ENCODE data around the gene ITPKB.
A peak's percentile ranks its signal among the peaks of the same experiment; 100 is the strongest.
"Not testable (repeated sequence)": the region's sequence is repeated elsewhere in the genome, so short reads cannot be mapped to it uniquely, and the experiment has no call there.

ITPKB gene

DNA sequence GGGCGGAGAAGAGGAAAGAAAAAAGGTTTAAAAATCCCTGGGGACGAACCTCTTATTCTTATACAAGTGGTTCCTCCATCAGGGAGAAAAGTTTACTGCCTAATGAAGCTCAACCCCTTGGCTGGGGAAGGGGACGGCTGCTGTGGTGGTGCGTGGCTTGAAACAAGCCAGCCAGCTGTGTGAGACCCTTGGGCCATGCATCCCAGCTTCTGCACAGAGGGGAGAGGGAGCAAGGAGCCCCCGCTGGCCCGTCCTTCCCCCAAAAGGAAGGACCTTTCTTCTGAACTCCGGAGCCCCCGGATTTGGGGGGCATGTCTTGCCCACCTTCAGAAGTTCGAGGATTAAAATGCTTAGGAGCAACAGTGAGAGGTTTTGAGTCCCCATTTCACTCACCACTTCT, 123.2 kb downstream of the ITPKB start:
- DNase-seq: no peak

DNA sequence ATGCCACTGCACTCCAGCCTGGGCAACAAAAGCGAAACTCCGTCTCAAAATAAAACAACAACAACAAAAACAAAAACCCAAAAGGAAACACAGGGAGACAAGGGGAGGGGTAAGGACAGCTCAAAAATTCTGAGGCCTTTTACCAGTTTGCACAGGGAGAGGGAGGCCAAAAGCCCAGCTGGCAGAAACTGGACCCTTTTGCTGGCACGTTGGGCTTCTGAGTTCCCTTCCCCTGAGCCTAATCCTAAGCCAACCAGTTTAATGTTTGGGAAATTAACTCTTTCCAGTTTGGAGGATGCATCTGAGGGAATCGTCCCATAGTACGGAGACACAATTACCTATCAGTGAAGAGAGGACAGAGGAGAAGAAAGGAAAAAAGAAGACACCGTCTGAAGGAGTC, 127.1 kb downstream of the ITPKB start:
- not testable (repeated sequence) for DNase-seq

DNA sequence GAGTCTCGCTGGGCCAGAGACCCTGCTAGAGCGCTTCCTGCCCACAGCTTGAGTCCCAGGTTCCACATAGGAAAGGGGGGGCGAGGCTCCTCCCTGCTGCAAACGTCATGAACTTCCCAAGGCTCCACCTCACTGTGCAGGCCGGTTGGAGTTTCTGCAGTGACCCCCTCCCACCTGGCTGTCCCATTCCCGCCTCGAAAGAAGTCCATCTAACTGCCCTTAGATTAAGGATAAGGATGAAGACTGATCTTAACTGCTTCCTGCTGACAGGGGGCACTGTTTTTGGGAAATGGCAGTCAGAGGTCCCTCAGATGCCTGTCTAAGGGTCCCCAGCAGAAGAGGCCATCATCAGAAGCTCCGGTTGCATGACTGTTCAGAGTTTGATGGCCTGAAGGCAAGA, 127.8 kb downstream of the ITPKB start:
- DNase-seq: no peak

DNA sequence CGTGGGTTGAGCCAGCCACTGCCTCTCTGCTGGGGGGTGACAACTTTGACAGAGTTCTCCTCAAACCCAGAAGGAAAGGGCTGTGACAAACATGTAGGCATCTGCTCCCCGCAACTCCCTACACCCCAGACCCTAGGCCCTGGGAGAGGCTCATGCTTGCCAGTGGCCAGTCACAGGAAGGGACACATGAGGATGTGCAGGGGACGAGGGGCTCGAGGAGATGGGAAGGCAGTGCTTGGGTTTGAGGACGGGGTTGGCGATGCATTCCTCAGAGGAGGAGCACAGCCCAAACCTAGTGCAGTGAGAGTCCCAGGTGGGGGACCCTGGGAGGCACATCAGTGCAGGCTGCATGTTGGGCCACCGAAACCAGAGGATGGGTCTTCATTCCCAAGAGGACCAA, 128.4 kb downstream of the ITPKB start:
- no peak for DNase-seq

DNA sequence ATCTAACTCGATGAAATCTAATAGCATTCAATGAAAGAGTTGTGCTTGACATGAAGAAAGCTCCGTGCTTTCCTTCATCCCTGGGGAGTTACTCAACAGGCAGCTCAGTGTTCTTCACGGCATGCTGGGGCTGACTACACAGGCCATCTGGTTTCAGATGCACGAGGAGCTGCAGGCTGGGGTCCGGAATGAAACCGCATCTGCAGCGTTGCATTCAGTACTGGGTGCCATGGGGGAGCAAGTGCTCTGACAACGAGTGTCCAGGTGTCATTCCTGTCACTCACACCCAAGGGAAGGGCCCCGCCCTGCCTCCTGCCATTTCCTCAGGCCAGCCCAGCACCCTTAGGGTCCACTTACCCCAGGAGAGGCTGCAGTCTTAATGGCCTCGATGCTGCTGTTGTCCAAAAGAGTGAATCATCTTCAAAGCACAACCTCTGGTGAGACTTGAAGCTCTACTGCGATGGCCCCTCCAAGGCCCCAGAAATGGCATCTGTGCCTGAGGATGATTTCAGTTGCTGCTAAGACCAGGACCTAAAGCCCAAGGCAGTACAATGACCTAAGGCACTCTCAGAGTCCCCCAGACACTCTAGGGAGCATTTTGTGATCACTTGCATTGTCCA, 129.1 kb downstream of the ITPKB start:
- no peak for DNase-seq

DNA sequence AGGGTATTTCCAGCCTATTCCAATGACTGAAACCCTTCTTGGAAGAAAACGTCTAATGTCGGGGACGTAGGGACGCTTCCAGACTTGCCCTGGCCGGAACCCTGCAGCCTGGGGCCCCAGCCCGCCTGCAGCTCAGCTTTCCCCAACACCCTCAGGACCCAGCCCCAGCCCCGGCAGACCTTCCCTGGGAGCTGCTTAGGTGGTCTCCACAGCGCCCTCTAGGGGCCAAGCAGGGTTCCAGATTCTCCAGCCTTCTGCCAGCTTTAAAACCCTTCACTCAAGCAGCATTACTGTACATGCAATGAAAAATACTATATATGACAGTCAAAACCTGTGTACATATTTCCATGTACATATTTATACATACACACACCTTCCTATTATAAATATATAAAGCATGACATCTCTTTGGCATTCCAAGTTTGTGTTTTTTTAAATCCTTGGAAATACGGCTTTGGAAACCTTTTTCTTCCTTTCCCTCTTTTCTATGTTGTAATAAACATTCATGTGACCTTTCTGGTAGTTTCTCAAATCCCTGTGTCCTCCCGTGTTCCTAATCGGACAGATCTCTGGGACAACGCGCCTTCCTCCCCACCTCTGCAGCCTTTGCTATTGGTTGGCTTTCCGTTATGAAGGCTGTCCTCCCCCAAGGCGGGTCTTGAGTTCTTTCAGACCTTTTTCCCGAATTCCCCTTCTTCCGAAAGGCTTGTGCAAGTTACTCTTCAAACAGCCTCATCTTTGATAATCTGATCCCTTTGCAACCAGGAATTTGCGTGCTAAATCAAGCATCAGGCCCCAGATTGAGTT, 130.2 kb downstream of the ITPKB start:
- DNase-seq: peak; percentile 59 to 69

DNA sequence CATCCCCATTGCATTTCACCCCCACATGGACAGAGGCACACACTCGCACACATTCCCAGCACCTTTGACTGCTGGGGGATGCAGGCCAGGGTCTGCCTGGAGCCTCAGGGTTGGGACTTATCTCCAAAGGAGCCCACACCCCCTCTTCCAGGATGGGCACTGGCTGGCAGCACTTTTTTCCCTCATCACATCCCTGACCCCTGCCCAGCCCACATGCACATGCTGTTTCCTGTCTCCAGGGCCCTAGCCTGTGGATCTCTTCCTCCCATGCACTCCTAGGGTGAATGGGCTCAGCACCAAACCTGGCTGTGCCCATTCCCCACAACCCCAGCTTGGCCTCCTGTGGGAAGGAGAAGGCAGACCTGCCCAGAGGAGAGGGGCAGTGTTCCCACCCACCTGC, 131.3 kb downstream of the ITPKB start:
- DNase-seq: no peak

DNA sequence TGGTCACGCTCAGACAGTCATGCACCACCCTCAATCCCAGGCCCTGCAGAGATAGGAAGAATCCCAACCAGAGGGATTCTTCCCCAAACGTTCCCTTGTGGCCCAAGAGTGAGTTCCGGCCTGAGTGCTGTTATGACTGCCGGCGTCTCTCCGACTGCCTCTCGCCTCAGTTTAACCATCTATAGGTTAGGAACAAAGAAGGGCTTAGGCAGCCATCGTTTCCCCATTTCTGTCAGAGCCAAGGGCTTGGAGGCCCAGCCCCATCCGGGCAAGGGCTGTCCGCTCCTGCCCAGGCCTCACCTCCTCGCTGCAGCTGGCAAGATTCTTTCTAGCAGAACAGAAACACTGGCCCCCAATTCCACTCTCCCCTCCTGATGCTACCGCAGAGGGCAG, 131.8 kb downstream of the ITPKB start:
- no peak for DNase-seq

DNA sequence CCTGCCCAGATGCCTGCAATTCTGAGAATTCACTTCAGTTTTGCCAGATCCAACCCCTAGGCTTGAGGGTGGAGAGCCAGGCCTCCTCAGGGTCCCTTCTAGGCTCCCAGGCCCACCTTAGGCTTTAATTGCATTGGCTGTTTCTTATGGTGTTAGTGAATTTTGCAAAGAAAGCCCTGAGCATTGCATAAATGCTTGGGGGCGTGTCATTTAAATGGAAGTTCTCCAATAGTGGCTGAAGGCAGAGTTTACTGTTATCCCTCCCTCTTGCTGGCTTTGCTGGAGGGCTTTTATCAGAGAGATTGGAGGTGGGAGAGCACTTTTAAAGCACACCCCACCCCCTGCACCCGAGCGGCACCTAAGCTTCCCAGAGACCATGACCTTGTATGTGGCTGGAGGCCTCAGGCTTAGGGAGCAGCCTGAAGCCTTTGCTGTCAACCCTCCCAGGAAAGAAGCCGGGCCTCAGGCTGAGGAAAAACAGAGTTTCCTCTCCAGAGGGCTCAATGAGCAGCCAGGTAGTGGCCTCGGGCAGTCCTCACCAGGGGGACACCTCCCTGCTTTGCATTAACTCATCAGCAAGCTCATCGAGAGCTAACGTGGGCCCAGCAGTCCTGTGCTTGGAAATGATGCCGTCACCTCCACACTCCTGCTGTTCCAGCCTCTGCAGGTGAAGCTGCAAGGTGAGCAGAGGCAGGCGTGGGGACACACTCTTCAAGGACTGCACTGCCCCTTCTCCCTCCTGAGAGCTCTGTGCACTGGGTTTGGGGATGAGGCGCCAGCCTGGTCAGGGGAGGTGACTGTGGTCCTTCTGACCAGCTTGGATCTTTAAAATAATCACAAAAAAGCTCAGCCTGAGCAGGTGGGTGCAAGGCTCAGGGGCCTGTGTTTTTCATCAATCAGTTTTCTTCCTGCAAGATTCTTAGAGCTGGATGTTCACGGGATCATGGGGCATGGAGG, 132.5 kb downstream of the ITPKB start:
- DNase-seq: no peak

DNA sequence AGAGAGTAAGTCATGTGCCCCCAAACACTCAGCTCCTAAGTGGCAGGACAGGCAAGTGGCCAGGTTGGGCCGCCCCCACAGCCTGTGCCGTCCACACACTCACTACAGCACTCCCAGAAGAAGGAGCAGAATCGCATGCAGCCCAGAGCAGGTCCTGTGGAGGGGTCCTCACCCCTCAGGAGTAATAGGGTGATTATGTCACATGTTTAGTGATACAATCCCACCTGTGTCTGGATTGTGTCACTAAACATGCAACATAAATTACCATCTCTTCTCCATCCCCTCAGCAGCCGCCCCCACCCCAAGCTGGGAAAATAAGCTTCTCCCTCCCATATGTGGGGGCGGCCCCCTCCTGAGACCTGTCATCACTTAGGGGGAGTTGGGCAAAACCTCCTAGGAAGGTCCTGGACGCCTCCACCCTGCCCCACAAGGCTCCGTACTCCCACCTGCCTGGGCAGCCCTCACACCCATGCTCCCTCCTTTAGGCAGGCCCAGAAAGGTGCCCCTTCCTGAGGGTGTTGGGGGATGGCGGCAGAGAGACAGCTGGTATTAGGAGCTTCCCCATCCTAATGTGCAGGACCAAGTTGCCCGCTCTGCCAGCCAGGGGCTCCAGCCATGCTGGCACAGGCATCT, 133.6 kb downstream of the ITPKB start:
- no peak for DNase-seq

DNA sequence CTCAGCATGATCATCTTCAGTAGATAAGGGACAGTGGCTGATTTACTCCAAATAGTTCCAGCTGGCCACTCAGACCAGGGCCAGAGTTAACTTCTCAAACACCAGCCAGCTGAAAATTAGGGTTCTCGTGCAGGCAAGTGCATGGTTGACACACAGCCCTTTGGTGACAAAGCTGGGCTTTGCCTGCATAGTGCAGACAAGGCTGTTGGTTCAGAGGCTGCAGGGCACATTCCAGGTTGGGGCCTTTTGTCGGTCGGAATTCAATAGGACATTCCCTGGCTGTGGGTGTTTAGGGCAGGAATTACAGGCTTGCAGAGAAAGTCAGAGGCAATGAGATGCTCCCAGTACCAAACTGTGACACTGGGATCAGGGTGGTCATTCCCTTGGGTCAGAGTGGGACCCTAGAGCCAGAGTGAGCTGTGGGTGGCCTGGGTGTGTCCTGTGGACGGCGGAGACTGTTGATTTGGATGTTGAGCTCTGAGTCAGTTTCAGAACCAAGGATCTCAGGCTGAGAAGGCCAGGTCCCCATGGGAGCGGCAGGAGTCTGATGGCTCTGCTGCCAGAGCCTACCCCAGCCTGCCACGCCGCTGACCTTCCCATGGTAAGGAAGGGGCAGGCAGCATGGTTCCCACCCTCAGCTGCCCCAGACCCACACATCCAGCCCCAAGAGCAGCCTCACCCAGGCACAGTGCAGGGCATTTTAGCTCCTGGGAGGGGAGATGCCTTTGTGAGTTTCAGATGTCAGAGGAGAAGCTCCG, 134.3 kb downstream of the ITPKB start:
- DNase-seq: no peak

DNA sequence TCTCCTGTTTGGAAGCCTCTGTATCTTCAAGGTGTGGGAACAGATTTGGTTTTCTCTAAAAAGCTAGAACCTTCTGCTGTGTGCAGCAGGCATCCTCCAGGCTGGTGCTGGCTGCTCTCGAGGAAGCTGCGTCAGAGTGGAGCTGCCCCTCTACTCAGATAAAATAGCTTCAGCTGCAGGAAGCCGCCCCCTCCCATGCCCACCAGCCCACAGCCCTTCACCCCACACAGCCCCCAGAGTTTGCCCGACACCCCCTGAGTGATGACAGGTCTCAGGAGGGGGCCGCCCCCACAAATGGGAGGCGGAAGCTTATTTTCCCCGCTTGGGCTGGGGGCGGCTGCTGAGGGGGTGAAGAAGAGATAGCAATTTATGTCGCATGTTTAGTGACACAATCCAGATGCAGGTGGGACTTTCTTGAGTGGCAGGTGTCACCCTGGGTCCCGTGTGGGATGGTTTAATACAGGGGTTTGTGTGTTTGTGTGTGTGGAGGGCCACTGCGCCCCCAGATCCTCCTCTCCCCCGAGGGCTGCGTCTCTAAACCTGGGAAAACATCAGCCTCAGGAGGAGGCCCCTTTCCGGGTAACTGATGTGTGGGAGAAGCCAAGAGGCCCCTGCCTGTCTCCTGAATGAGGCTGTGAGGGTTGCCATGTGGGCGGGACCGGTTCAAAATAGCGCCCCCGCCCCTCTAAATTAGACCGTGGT, 135.1 kb downstream of the ITPKB start:
- DNase-seq: no peak

DNA sequence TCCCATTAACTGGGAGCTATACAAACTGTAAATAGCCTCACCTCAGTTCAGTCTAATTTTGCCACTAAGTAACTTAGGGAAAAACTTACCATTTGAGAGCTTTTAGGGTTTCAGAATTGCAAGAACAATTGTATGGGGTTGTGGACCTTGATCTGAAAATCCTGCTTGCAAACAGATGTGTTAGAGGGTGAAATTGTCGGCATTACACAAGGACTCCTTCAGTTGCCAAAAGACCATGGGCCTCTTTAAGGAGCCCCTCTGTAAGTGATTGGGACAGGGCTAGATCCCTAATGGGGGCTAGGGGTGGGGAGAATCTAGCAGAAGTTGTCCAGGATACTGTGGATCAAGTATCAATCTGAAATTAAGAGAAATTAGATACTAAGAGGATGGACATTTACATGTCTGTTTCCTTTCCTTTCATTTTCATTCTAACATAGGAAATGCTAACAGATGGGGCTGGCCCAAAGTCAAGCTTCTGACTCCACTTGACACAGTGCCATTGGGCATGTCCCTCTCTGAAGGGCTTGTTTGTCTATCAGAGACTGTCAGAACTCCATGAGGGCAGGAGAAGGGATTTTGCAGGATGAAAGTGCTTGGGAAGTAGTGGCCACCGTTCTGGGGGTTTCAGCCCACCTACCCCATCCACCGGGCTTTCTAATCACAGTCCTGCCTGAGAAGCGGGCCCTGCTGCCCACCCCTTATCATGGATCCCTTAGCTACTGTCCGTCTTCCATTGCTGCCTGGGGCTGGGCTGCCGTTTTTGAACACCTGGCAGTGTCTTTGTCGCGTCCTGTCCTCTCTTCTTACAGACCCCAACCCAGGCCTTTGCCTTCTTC, 135.8 kb downstream of the ITPKB start:
- DNase-seq: no peak

DNA sequence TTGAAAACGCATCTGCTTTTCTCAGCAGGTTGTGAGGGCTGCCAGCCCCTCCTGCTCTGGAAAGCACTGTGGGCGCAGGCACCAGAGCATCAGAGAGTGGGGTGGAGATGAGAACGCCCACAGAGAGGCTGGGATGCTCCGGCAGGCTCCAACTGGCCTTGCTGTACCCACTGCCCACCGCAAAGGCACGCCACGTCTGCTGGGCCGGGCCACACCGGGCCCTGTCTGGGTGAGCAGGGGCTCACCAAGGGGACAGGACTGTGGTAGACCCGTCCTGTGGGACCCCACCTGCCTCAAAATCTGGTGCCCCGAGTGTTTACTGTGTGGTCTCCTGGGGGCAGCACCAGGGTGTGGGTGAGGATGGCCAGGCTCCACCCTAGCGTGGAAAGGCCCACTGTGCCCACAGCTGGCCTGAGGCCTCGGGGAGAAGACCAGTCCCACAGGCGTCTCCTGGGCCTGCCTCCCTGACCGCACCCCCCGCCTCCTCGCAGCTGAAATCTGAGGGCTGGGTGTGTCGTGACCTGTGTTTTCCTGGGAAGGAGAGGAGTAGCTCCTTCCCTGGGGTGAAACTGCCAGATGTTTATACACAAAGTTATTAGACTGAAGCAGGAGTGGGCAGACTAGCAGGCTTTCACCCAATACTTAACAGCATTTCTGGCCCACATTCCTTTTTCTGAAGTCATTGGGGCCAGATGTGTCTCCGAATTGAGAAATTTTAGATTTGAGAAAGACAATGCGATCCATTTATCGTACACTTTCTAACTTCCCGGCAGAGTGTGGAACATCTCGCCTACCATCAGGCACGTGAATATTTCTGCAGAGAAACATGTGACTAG, 136.7 kb downstream of the ITPKB start:
- no peak for DNase-seq

DNA sequence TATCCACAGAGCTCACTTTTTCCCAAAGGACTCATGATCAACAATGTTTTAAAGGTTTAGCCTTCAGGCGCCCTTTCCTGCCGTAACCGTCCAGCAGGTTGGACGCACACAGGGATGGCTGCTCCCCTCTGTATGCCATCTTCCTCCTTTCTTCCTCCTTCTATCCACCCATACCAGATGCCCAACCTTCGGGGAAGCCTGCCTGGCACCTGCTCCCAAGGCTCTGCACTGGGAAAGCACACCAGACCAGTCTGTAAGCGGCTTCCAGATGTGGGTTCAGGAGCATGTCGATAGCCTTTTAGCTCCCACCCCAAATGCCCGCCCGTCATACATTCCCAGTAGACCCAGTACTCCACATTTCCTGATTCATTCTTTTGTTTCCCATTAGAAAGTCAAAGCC, 137.6 kb downstream of the ITPKB start:
- no peak for DNase-seq

DNA sequence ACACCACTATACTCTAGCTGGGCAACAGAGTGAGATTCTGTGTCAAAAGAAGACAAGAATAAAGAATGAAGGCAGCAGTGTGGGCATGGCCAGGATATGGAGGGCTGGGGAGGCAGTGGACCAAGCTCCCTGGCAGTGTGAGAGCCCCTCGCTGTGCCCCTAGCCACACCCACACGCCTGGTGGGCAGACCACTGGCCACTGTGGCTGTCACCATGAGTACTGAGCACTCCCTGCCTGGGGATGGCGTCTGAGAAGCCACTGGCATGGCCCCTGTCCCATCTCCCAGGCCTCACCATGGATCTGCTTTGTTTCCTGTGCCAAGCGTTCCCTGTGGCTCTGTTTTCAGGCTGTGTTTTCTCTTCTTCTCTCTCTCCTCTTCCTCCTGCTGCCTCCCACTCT, 138.8 kb downstream of the ITPKB start:
- no peak for DNase-seq

DNA sequence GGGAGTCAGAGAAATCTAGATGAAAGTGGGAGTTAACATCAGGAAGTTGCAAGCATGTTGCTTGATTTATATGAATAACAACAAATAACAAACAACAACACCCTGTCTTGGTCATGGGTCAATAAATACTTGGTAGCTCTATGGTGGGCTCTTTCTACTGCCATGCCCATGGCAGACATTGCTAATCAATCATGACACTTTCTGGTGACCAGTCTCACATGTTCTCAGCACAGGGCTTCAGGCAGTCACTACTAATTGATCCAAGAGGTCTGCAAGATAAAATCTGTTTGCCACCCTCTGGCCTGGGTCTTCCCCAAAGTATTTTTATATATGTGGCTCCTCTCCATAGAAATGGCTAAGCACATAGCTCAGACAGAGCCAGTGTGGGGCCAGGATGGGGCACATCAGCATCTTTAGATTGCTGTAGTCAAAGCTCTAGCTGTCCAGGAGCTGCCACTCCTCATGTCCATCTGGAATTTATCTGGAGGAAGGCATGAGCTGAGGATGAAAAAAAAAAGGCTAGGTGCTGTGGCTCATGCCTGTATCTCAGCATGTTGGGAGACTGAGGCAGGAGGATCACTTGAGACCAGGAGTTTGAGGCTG, 139.3 kb downstream of the ITPKB start:
- DNase-seq: no peak

DNA sequence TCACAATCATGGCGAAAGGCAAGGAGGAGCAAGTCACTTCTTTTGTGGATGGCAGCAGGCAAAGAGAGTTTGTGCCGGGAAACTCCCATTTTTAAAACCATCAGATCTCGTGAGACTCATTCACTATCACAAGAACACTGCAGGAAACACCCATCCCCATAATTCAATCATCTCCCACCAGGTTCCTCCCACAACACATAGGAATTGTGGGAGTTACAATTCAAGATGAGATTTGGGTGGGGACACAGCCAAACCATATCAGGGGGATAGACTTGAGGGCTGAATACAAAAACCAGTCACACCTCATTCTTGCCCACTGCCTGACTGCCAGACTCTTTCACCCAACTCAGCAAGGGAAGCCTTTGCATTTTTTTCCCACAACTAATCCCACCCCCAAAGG, 140.1 kb downstream of the ITPKB start:
- DNase-seq: not testable (repeated sequence)

DNA sequence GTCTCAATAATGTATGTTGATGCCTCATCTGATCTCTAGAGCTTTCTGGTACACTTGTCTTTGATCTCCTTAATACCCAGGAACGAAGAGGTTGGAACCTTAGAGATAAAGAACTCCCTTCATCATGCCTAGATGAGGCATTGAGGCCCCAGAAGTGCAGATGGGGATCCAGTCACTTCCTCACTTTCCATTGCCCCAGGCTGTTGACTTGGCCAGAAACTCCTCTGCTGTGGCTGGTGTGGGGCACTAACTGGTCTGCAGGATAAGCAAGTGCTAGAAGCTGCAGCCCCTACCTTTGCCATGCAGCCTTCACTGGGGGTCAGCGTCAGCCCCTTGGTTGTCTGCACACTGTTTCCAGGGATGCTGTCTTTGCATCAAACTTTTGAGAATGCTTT, 140.6 kb downstream of the ITPKB start:
- DNase-seq: no peak

All from CD4-positive, alpha-beta T cell treated with Interferon alpha-2 for 1 hour (primary cell).